ENCODE results near the gene CHRD.
A peak's percentile ranks its signal among the peaks of the same experiment; 100 is the strongest.

Gene CHRD

DNA sequence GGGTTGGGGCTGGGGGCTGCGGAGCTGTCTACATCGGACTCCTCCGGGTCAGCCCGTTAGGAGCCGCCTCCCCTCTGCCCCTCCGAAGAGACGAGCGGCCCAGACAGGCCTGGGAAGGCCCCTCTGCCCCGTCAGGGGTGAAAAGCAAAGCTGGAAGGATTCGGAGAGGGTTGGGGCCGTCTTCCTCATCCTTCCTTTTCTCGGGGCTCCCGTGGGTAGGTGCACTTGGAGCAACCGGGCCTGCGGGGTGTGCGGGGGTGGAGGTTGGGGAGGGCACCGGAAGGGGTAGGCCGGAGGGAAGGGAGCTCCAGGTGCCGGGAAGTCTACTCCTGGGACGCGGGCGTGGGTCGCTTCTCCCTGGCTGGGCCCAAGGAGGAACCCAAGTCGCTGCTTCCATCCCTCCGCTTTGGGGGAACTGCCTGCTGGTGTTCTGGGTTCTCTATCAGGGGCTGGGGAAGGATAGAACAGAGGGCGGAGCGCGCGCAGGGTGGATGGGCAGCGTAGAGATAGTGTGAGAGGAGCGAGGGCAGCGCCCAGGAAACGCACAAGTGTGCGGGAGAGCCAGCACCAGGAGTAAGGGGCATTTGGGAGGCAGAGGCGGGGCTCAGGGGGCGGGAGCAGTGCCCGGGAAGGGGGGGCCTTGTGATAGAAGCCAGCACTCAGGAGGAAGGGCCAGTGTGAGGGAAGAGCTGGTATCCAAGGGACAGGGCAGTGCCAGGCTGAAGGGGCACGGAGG lies 17.8 kb upstream of the CHRD start:
- peak; percentile 78 to 91 for DNase-seq

DNA sequence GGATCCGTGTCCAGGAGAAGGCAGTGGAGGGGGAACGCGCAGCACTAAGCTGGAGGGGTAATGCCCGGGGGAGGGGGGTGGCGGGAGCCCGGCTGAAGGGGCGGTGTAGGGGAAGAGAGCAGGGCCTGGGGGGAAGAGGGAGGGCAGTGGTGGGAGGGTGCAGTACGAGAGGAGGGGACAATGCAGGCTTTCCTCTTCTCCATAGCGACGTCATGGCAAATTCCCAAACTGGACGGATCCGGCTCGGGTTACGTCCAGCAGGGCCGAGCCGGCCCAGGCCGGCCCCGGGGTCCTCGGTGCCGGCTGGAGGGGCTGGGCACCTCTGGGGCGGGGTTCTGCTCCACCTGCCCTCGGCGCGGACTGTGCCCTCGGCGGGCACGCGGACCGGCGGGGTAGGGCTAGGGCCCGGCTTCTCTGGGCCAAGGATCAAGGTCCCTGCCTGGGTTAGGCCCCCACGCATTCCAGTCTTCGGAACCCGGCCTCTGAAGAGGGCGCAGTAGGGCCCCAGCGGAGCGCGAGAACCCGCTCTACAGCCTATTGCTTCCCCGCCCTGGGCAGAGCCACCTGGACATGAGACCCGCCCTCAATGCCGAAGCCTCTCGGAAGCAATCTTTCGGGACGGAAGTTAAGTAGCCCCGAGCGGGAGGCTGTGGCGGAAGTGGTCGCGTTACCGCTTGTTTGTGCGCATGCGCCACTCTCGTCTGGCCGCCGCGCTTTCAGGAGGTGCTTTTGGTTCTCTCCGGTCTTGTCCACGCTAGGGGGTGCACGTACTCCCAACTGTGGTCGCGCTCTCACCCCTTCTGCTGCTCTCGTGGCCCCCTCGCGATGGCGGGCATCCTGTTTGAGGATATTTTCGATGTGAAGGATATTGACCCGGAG lies 16.9 kb upstream of the CHRD start:
- peak; percentile 93 to 98 for DNase-seq

DNA sequence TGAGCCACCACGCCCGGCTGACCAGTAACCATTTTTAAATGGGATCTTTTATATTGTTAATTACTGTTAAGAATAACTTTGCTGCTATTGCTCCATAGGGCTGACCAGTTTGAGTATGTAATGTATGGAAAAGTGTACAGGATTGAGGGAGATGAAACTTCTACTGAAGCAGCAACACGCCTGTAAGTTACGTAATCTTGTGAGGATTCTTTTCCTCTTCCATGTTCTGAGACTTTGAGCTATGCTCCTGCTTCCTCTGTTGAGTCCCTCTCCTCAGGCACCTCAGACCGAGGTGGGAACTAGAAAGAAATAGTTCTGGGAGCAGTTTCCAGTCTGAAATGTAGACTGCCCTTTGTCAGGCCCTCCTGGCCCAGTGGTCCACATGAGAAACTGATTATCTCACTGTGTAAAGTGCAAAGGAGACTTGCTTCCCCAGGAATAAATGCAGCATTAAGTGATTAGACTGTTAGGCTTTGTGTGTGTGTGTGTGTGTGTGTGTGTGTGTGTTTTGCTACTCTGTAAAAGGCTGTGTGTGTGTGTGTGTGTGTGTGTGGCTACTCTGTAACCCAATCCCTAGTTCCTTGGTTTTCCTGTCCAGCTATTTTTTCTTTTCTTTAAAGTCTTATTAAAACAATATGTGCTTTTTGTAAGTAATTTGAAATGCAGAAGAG lies 13.1 kb upstream of the CHRD start:
- DNase-seq, result no peak

DNA sequence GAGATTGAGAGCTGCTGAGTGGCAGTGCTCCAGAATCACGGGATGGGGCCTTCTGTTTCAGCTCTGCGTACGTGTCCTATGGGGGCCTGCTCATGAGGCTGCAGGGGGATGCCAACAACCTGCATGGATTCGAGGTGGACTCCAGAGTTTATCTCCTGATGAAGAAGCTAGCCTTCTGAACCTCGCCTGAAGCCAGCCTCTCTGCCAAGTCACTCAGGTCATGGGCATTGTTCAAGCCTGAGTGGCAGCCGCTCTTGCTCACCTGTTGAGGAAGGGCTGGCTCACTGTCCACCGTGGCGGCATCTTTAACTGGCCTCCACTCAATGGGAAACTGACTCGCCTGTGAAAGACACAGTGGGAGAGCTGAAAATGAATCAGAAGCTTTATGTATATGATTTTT lies 11.7 kb upstream of the CHRD start:
- no peak for DNase-seq

DNA sequence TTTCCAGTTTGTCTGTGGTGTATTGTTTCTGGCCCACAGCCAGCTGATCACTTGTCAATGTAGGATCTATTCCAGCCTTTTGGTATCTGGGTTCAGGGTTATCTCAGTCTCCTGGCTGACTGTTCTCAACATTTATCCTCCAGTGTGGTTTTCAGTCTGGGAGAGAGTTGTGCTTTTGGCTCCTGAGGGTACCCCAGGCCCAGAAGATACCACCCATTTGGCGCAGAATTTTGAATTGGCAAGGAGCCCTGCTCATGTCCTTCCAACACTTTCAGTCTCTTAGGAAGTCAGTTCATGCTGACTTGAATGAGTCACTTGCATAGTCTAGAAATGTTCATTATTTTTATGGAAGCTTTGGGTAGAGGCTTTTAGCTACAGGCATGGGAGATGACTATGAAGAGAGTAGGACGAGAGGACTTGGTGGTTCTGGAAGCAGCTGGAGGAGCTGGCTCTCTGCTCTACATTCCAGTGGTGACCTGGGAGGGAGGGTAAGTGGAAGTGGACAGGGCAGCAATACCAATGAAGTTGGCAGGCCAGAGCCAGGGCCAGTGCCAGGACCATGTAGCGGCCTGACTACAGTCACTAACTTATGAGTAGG lies 11.2 kb upstream of the CHRD start:
- no peak for DNase-seq

DNA sequence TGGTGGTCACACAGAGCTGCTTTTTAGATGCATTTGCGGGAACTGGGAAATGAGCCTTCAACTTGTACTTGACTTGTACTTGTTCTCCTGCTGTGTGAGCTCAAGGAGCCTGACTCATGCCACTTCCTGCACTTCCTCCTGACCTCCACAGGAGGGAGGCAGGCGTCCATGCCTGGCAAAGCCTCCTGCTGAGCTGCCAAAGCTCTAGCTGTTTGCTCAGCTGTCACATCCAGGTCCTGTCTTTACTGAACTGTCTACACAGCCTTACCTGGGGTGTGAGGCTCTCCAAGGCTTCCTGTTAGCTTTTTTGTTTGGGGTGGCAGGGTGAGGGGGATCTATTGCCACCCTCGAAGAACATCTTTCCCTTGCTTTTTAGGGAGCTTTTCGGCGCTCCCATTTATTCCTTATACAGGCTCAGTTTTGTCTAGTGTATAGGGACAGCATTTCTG lies 8.3 kb upstream of the CHRD start:
- peak in 1 of 2 experiments; percentile 76 for DNase-seq

DNA sequence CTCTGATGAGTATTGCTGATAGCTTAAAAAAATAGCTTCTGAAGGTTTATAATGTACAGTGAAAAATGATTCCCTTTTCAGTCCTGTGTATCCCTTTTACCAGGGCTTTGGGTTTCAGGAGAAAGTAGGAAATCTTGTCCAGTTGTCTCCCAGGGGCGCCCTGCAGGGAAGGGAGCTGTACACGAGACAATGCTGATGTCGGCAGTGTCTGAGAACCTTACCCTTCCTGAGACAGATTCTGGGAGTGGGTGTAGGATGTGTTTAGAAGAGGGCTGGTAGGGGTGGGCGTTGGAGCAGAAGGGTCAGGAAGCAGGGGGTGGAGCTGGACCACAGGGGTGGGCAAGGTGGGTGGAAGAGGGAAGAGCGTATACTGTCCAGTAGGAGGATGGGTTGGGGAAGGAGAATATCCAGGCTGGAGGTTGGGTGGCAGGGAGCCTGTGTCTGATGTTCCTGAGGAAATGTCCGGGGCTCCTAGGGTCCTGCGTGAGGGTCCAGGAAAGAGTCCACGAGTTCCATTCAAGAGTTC lies 7.5 kb upstream of the CHRD start:
- DNase-seq, result no peak

DNA sequence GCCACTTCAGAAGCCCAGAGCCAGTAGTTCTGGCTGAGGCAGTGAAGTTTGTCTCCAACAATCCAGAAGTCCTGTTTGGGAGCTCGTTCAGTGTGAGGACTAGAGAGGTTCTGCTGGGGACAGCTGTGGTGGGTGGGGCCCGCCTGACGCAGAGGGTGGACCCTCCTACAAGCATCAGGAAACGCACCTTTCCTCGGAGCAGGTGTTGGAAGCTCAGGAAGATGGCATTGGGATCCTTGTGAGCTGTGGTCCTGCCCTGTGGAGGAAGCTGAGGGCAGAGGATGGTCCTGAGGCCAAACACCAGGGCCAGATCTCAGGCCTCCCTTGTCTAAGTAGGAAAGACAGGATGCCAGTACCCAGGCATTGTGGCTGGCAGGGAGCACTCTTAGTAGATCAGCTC lies 6.9 kb upstream of the CHRD start:
- no peak for DNase-seq

DNA sequence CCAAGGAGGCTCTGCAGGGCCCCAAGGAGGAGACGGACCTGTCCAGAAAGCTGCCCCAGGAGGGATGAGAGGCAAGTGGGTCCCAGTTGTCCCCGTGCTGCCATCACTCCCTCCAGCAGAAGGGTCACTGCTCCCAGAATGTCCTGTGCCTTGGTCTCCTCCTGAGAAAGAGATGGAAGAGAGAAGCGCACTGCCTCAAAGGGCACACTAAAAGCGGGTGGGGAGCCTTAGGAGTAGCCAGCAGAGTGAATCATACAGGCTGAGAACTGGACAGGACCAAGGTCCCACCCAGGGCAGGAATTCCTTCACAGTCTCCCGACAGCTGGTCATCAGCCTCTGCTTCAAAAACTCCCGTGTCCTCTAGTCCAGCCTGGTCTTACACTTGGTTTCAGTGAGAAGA lies 6.4 kb upstream of the CHRD start:
- no peak for DNase-seq

DNA sequence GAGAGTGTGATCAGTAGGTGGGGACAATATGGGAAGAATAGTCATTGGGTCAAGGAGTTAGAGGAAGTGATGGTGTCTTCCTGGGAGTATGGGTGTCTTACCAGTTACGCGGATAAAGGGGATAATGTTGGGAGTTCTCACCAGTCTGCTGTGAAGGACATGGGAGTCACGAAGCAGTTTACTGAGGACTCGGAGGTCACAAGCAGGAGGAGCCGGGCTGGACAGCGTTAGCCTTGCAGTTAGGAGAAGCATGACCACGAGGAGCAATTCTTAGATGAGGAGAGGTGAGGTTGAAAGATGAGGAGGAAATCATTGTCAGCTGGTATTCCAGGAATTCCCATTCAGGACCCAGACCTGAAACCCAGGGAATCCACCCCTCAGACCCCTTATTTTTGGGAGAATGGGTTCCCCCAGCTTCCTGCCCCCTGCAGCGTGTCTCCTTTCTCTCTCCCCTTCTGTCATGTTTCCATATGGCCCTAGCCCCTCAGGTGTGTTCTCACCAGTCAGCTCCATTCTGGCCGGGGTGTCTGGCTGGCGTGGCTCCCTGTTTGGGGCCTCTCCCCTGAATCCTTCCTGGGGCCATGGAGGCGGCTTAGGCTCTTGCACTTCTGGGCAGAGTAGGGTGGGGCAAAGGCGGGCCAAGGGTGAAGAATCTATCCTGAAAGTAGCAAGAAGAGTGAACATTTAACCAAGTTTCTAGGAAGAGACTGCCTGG lies 4.0 kb upstream of the CHRD start:
- DNase-seq, result no peak

DNA sequence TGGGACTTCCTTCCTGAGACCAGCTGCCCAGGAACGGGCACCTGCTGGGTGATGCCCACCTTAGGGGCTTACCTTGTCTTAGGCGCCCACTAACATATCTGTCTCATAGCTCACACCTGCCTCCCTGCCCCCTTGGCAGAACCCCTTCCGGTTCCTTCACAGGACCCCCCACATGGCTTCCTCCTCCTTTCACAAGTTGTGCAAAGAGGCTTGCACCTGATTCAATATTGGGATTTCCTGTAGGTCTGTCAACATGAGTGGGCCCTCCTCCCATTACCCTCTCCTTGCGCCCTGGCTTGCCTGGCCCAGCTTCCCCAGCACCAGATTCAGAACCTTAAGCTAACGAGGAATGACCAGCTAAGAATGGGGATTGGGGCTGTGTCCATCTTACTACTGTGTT lies 2.5 kb upstream of the CHRD start:
- no peak for DNase-seq

DNA sequence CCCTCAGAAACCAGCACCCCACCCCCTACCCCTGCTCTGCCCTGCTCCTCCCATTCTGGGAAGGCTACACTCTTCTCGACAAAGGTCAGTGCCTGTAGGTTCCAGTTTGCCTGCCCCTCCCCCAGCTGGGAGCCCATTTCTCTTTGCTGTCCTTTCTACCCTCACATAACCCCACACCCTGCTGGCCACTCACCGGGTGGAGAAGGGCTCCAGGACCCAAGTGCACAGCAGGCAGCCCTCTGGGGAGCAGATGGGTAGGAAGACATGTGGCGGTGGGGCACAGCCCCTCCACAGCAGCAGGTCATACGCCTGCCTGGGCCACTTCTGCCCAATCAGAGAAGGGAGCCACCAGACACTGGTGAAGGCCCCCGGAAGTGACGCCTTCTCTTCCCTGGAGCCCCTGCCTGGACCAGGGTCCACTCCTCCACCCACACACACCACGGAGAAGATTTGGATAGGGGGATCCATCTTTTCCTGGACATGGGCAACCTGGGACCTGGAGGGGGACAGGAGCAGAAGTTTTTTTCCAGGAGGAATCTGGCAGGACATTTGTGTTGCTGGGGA lies 1.9 kb upstream of the CHRD start, which contains the start of gene THPO:
THPO (minus strand) TSS at position 326 of the 564 bp plus-strand sequence. CDS start 1,948 bp downstream, outside the sequence.
- no peak for DNase-seq

DNA sequence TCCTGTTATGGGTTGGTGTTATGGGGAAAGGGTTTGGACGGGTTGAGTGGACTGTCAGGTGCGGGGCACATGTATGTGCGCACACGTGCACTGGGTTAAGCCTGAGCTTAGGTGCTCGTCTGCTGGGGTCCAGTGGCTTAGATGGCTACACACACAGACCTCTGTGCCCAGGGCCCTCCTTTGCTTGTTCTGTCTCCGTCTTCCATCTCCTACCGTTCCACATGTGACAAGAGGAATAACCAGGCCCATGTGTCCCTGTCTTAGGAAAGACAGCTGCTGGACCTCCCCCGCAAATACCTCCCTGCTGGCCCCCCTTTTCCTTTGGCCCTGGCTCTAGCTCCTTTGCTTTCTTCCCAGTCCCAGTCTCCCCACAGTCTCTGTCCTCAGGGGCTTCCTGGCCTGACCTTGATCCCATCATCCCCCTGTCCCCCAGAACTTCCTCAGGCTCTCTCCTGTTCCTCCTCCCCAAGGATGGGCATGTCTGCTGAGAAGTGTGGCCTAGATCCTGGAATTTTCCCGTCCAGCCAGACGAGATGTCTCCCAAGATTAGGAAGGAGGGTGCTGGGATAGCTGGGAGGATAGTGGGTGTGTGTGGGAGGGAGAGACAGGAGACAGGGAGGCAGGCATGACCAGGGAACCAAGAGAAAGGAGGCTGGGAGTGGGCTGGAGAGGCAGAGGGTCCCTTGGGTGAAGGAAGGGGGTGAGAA lies 1.1 kb upstream of the CHRD start:
- DNase-seq, result no peak

DNA sequence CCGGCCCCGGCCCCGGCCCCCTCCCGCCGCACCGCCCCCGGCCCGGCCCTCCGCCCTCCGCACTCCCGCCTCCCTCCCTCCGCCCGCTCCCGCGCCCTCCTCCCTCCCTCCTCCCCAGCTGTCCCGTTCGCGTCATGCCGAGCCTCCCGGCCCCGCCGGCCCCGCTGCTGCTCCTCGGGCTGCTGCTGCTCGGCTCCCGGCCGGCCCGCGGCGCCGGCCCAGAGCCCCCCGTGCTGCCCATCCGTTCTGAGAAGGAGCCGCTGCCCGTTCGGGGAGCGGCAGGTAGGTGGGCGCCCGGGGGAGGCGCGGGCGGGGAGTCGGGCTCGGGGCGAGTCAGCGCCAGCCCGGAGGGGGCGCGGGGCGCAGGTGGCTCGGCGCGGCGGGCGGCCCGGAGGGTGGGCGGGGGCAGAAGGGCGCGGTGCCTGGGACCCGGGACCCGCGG lies 352 bp downstream of the CHRD start:
- no peak for DNase-seq

DNA sequence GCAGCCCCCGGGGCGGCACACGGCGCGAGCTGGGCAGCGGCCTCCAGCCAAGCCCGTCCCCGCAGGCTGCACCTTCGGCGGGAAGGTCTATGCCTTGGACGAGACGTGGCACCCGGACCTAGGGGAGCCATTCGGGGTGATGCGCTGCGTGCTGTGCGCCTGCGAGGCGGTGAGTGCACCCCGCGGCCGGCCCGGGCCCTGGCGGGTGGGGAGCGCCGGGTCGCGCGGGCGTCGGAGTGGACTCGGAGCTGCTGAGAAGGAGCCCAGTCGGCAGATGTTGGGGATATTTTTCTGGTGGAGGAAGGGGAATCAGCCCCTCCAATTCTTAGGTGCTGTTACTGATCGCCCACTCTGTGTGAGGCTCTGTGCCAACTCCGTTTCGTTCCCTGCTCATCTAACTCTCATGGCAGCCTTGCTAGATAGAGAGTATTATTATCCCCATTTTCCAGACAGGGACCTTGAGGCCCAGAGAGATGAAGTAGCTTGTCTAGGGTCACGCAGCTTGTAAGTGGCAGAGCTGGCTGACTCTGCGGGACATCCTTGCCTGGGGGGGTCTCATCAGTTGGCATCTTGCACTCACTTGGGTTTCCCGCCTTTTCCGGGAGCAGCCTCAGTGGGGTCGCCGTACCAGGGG lies 890 bp downstream of the CHRD start:
- DNase-seq, result no peak

DNA sequence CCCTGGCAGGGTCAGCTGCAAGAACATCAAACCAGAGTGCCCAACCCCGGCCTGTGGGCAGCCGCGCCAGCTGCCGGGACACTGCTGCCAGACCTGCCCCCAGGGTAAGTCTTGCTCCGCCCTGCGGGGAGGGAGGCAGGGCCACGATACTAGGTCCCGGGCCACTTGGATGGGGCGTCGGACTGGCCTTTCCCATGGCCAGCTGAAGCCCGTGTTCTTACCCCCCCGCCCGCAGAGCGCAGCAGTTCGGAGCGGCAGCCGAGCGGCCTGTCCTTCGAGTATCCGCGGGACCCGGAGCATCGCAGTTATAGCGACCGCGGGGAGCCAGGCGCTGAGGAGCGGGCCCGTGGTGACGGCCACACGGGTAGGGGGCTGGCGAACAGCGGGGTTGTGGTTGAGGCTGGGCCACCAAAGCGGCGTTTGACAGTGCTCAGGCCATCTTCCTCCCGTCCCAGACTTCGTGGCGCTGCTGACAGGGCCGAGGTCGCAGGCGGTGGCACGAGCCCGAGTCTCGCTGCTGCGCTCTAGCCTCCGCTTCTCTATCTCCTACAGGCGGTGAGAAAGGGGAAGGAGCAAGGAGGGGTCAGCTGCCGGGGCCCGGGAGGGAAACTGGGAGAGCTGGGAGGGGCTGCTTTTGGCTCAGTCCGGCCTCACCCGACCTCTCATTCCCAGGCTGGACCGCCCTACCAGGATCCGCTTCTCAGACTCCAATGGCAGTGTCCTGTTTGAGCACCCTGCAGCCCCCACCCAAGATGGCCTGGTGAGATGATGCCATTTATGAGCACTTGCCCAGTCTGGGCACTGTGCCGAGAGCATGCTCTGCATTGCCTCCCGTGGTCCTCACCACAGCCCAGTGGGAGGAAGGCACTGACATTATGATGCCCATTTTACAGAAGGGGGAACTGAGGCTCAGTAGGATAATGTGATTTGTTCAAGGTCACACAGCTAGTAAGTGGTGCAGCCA lies 1.7 kb downstream of the CHRD start:
- DNase-seq, result no peak

DNA sequence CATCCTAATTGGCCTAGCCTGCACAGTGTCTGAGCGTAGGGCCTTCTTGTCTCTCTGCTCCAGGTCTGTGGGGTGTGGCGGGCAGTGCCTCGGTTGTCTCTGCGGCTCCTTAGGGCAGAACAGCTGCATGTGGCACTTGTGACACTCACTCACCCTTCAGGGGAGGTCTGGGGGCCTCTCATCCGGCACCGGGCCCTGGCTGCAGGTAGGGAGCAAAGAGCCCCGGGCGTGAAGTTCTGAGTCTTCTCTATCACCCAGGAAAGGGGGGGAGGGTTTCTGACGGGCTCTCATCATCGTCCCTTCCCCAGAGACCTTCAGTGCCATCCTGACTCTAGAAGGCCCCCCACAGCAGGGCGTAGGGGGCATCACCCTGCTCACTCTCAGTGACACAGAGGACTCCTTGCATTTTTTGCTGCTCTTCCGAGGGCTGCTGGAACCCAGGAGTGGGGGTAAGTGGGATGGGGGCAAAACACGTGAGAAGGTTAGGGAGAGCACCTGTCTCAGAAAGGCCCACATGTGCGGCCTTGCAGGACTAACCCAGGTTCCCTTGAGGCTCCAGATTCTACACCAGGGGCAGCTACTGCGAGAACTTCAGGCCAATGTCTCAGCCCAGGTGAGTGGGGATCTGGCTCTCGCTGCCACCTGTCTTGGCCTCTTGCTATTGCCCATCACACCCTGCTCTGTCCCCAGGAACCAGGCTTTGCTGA lies 2.6 kb downstream of the CHRD start:
- no peak for DNase-seq

DNA sequence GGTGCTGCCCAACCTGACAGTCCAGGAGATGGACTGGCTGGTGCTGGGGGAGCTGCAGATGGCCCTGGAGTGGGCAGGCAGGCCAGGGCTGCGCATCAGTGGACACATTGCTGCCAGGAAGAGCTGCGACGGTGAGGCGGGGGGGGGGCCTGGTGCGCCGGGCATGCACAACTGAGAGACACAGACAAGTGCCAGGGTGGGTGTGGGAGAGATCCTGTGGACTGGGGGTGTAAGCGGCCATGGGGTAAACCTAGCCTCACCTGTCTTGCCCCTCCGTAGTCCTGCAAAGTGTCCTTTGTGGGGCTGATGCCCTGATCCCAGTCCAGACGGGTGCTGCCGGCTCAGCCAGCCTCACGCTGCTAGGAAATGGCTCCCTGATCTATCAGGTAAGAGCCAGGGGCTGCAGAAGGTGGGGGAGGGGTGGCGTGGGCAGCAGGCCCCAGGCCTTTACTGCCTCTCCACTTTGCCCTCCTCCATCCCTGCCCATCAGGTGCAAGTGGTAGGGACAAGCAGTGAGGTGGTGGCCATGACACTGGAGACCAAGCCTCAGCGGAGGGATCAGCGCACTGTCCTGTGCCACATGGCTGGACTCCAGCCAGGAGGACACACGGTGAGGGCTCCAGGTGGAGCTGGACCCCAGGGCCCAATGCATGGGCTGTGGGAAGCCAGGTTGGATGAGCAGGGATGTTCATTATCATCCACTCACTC lies 3.3 kb downstream of the CHRD start:
- DNase-seq, result no peak

Data from SW 1271 (cell line).